HUES48 (cell line): Measurements from ENCODE around the gene TRPC6.

Experiments used
- H3K27ac ChIP-seq: one replicate; pipeline ENCODE4 v1.7.0; 2013; ENCODE audit warnings: low read depth, low read length, inconsistent platforms
- H3K27me3 ChIP-seq: 2 replicates; pipeline ENCODE4 v1.6.1; 2013; ENCODE audit warnings: mild to moderate bottlenecking, low read length; ENCODE audit not compliant: control insufficient read depth, insufficient read depth
- H3K36me3 ChIP-seq: 2 replicates; pipeline ENCODE4 v1.6.1; 2013; ENCODE audit warnings: low read length; ENCODE audit not compliant: control insufficient read depth, insufficient read depth
- H3K4me1 ChIP-seq: 2 replicates; pipeline ENCODE4 v1.6.1; 2013; ENCODE audit warnings: mild to moderate bottlenecking, low read length; ENCODE audit not compliant: control insufficient read depth, insufficient read depth
- H3K4me3 ChIP-seq: 2 replicates; pipeline ENCODE4 v1.5.1; 2013; ENCODE audit warnings: mild to moderate bottlenecking, low read depth, low read length
- H3K9ac ChIP-seq: 2 replicates; pipeline ENCODE4 v1.6.1; 2013; ENCODE audit warnings: mild to moderate bottlenecking, low read depth, low read length, moderate library complexity
- H3K9me3 ChIP-seq: 2 replicates; pipeline ENCODE4 v1.6.1; 2013; ENCODE audit warnings: low read length; ENCODE audit not compliant: control insufficient read depth, insufficient read depth

TRPC6 gene

GRCh38 chr11:101583251-101584128 is at the start of gene TRPC6:
TRPC6 (minus strand) TSS chr11:101584007; CDS start chr11:101583503, 504 bp downstream.
- H3K27me3 ChIP-seq = peaks cover 49% of the 10 kb centered on the region
- H3K27ac ChIP-seq = no peak within 1 kb of the TSS
- H3K4me1 ChIP-seq = peaks cover 8% of the 10 kb centered on the region; the same call in 1 of the 2 replicates
- H3K9me3 ChIP-seq = no peaks in the 10 kb centered on the region
- peak within 1 kb of the TSS; percentile 82 for H3K4me3 ChIP-seq
- H3K36me3 ChIP-seq = no peaks in the 10 kb centered on the region
- H3K9ac ChIP-seq = 0 out of 2 replicates have a peak within 1 kb of the TSS, but pooled peaks have one; percentile 17

- Histone ChIP-seq H3K4me3 (no peak overlapping the region), H3K27ac (no peak overlapping the region), H3K27me3 (no peaks in the 10 kb centered on the region)
These were observed 36.2 kb upstream of the TRPC6 start for GRCh38 chr11:101620026-101620425.

GRCh38 chr11:101618709-101619108 is 34.9 kb upstream of the TRPC6 start:
- Histone ChIP-seq H3K9me3 (no peaks in the 10 kb centered on the region), H3K27ac (no peak overlapping the region), H3K4me1 (no peaks in the 10 kb centered on the region)

More at GRCh38 chr11:101620026-101620425, 36.2 kb upstream of the TRPC6 start:
- H3K36me3 ChIP-seq = no peaks in the 10 kb centered on the region
- no peaks in the 10 kb centered on the region for H3K4me1 ChIP-seq
- H3K9me3 ChIP-seq = no peaks in the 10 kb centered on the region
- H3K9ac ChIP-seq = no peak overlapping the region

GRCh38 chr11:101617735-101618332 is 34.0 kb upstream of the TRPC6 start:
- Histone ChIP-seq H3K36me3 (no peaks in the 10 kb centered on the region), H3K27ac (no peak overlapping the region), H3K9me3 (no peaks in the 10 kb centered on the region), H3K4me1 (no peaks in the 10 kb centered on the region), H3K27me3 (no peaks in the 10 kb centered on the region), H3K9ac (no peak overlapping the region), H3K4me3 (no peak overlapping the region)

More at GRCh38 chr11:101618709-101619108, 34.9 kb upstream of the TRPC6 start:
- Histone ChIP-seq H3K36me3 (no peaks in the 10 kb centered on the region), H3K9ac (no peak overlapping the region), H3K4me3 (no peak overlapping the region), H3K27me3 (no peaks in the 10 kb centered on the region)

- Histone ChIP-seq H3K36me3 (no peaks in the 10 kb centered on the region), H3K27ac (no peak overlapping the region), H3K9me3 (no peaks in the 10 kb centered on the region), H3K4me3 (no peak overlapping the region), H3K27me3 (no peaks in the 10 kb centered on the region), H3K4me1 (peaks cover 7% of the 10 kb centered on the region), H3K9ac (no peak overlapping the region)
These were observed 28.7 kb upstream of the TRPC6 start for GRCh38 chr11:101612481-101612880.

GRCh38 chr11:101600924-101601323 is 17.1 kb upstream of the TRPC6 start:
- Histone ChIP-seq H3K9ac (no peak overlapping the region), H3K27ac (no peak overlapping the region), H3K36me3 (no peaks in the 10 kb centered on the region), H3K9me3 (no peaks in the 10 kb centered on the region), H3K4me3 (no peak overlapping the region), H3K27me3 (no peaks in the 10 kb centered on the region), H3K4me1 (no peaks in the 10 kb centered on the region)

- H3K9ac ChIP-seq = no peak overlapping the region
- no peaks in the 10 kb centered on the region for H3K9me3 ChIP-seq
- peaks cover 8% of the 10 kb centered on the region; the same call in 1 of the 2 replicates for H3K4me1 ChIP-seq
- H3K27ac ChIP-seq = no peak overlapping the region
- peaks cover 33% of the 10 kb centered on the region for H3K27me3 ChIP-seq
- H3K36me3 ChIP-seq = no peaks in the 10 kb centered on the region
- no peak overlapping the region for H3K4me3 ChIP-seq
These were observed 3.2 kb upstream of the TRPC6 start for GRCh38 chr11:101586965-101587364.

GRCh38 chr11:101584655-101585054 is 848 bp upstream of the TRPC6 start:
- Histone ChIP-seq H3K4me3 (no peak overlapping the region), H3K4me1 (peaks cover 8% of the 10 kb centered on the region; the same call in 1 of the 2 replicates), H3K9ac (no peak overlapping the region), H3K36me3 (no peaks in the 10 kb centered on the region), H3K9me3 (no peaks in the 10 kb centered on the region), H3K27ac (no peak overlapping the region), H3K27me3 (peaks cover 49% of the 10 kb centered on the region)

- Histone ChIP-seq H3K27me3 (peaks cover 49% of the 10 kb centered on the region), H3K9me3 (no peaks in the 10 kb centered on the region), H3K27ac (no peak overlapping the region), H3K4me1 (peaks cover 8% of the 10 kb centered on the region; the same call in 1 of the 2 replicates), H3K9ac (no peak overlapping the region), H3K4me3 (peak overlapping the region; percentile 82), H3K36me3 (no peaks in the 10 kb centered on the region)
These were observed 315 bp upstream of the TRPC6 start for GRCh38 chr11:101584129-101584515.

- peak overlapping the region; percentile 82 for H3K4me3 ChIP-seq
- H3K9ac ChIP-seq = no peak overlapping the region
- no peaks in the 10 kb centered on the region for H3K36me3 ChIP-seq
These were observed 887 bp downstream of the TRPC6 start for GRCh38 chr11:101582989-101583250.

More at GRCh38 chr11:101582989-101583250, 887 bp downstream of the TRPC6 start:
- Histone ChIP-seq H3K9me3 (no peaks in the 10 kb centered on the region), H3K4me1 (peaks cover 8% of the 10 kb centered on the region; the same call in 1 of the 2 replicates), H3K27me3 (peaks cover 49% of the 10 kb centered on the region), H3K27ac (no peak overlapping the region)
